ENCODE results near the gene RAP1GAP.

- TF ChIP-seq CTCF (conservative IDR thresholded peaks at IDR 0.05; ENCODE audit: low read length) (no peak), EZH2phosphoT487 (IDR thresholded peaks at IDR 0.05; ENCODE audit: borderline replicate concordance, low read depth, low read length) (no peak)
These were observed 21.5 kb downstream of the RAP1GAP start for GRCh38 chr1:21647431-21648351.
